NCI-H526 treated with DMSO at 0.1 percent for 48 hours (cell line): Measurements from ENCODE around the gene MAPK8IP3.
A peak's percentile ranks its signal among the peaks of the same experiment; 100 is the strongest.

ENCODE experiments used
- DNase-seq: peaks from one replicate; lab custom pipeline; 2025; lab: John Stamatoyannopoulos, UW

MAPK8IP3 gene

DNA sequence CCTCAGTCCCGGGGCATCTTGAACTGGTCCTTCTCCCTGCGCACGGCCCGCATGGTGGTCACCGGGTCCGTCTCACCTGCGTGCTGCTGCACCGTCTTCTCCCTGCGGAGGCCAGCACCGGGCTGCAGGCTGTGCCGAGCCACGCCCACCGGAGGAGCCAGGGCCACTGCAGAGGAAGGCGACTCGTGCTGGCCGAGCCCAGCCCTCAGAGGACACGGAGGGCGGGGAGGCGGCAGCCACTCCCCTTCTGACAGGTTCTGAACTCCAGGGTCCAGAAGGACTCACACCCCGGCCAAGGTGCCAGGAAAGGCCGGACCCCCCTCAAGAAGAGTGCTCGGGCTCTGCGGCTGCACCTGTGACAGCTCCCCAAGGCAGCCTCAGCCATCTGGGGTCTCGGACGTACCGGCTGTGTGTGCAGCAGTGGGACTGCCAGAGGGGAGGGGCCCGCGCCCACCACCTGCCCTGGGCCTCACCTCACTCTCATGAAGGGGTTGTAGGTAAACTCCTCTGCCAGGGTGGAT lies 103.3 kb downstream of the MAPK8IP3 start:
- DNase-seq: no peak

DNA sequence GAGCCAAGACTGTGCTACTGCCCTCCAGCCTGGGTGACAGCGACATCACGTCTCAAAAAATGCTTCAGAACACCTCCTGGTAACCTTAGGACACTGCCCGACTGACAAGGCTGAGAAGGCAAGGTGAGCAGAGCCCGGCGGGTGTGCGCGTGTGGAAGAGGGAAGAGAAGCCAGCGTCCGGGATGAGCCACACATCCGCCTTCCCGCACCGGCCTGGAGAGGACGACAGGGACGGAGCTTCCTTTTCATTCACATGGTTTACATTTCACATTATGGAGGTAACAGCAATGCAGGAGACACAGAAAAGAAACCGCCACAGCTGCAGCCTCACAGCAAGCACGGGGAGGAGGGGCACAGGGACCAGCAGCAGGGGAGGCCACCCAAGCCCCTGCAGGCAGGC lies 104.1 kb downstream of the MAPK8IP3 start:
- DNase-seq: no peak

DNA sequence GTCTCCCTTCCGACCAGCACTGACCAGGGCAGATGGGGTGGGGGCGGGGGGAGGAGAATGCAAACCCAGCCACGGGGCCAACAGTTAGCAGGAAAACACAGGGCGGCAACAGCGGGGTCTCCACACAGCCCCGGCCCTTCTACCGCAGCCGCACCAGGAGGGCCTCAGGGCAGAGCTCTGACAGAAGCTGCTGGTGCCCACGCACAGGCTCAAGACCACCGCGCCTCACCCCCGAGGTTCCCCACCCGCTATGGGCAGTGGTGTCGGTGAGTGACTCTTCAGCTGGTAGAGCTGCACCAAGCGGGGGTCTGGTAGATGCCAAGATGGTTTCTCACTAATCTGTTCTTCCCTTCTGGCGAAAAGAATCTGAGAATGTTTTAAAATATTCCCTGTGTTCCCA lies 104.5 kb downstream of the MAPK8IP3 start:
- DNase-seq: no peak

DNA sequence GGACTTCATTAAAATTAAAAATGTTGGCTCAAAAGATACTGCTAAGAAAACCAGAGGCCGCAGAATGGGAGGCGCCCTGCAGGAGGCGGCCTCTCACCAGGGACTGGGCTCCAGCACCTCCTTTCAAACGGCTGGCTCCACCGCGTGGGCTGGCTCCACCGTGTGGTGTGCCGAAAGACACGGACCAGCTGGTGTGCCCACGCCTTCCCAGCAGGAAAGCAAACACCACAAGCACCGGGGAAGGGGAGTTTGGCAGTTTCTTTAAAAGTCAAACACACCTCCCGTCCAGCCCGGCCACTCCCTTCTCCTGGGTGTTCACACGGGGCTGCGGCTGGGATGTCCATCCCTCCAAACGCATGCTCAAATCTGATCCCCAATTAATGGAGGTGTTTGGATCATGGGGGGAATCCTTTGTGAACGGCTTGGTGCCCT lies 106.8 kb downstream of the MAPK8IP3 start:
- DNase-seq: peak; percentile 0

DNA sequence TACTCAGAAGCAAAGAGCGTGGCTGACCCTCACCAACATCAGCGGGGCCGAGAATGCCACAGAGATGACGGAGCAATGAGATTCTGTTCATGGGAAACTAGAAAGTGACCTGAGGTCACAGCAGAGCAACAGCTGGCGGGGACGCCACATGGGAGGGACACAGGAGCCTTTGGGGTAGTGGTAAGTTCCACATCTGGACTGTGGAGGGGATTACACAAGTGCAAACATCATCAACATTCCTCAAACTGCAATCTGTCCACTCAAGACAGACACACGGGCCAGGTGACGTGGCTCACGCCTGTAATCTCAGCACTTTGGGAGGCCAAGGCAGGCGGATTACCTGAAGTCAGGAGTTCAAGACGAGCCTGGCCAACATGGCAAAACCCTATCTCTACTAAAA lies 109.5 kb downstream of the MAPK8IP3 start:
- no peak for DNase-seq

DNA sequence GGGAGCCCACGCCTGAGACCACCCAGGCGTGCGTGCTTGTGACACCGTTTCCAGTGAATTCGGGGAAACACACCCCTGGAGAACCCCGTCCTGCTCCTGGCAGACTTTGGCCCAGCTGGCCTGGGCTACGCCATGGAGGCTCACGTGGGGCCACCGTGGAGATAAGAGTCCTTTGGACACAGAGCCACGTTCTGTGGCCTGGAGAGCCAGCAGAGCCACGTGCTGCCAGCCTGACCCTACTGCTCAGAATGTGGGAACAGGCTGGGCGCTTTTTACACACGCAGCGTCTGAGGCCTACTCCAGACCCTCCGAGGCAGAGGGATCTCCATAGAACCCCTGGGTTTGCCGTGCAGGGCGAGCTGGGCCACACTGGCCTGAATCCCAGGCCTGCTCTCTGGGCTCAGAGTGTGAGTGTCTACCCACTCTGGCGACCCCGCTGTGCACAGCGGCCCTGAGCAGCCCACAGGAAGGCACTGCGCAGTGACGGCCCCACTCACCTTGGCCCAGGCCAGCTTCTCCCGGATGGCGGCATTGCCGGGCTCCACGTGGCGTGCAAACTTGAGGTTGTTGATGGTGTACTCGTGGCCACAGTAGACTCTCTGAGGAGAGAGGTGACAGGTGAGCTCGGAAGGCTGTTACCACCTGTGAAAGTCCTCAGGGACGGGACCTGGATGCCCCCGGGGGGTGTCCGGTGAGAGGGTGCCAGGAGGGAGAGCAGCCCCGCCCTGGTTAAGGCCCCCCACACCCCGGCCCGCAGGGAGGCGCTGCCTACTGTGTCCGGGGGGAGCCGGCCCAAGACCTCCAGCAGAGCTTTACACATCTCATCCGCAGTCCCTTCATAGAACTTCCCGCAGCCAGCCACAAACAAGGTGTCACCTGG lies 110.6 kb downstream of the MAPK8IP3 start:
- DNase-seq: no peak

DNA sequence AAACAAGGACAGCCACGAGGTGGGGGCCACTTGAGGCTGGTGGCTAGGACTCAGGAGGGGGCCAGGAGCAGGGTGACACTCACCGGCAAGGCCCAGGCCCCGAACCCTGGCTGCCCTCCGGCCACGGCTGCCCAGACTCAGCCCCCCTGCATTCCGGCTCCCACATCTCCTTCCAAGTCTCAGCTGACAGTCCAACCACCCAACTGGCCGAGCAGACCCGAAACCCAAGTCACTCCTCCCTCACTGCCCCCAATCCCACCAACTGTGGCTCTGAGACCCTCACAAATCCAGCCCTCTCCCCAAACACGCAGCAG lies 111.2 kb downstream of the MAPK8IP3 start:
- DNase-seq: no peak

DNA sequence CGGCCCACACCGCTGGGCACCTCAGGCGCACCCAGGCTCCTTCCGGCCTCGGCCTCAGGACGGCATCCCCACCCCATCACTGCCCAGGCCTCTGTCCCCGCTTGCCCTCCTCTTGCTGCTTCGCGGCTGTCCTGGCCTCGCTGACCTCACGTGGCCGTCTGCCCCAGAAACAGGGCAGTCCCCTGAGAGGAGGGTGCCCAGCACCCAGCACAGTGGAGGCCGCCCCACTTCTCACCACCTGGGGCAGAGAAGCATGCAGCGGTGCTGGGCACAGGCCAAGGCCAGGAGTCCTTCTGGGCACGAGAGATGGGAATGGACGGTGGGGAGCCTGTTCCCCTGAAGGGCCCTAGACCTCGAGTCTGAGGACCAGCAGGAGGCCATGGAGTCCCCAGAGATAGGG lies 111.7 kb downstream of the MAPK8IP3 start:
- DNase-seq: no peak

DNA sequence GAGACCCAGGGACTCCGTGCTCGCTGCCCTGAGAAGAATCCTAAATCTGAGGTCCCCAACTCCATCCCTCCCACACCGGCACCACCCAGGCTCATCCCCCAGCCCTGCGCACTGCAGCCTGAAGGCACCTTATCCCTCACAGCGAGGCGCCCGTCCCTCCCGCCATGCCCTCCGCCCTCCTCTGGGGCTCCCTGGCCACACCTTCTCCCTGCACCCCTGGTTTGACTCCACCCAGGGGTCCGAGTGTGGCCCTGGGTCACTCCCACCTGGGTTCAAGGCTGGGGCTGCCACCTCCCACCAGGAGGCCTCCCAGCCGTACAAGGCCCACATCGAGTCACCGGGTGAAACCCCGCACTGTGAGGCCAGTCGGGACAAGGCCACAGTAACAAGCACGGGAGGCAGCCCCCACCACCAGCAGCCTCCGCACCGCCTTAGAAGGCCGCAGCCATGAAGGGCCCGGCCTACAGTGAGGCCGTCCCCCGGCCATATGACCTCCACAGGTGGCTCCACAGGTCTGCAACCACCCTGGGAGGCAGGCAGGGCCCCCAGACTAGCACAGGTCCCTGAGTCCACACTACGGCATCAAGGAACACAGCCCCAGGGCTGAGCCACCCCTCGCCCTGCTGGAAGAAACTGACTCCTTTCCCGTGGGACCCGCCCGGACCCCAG lies 112.3 kb downstream of the MAPK8IP3 start:
- no peak for DNase-seq

DNA sequence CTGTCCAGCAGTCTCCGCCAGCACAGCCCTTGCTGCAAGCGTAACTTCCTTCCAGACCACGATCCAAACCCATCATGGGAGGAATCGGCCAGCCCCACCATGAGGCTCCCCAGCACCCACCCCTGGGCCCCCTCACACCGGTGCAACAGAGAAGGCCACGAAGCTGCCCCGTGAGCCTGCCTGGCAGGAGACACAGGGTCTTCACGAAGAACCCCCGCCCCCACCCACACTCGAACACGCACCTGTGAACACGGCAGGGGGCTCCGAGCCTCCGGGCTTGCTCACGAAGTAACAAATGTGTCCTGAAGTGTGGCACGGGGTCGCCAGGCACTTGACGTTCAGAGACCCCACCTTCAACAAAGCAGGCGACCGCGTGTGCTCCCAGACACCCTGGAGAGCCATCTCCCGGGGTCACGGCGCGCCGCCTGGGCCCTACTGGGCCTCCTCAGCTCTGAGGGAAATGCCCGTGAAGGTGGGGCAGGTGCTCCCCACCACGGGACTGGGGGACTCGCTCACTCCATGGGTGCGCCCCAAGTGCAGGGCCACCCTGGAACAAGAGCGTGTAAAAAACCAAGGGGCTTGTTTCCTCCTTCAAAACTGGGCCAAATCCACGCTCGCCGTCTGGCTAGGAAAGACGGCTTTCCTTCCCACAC lies 113.0 kb downstream of the MAPK8IP3 start:
- DNase-seq: no peak

DNA sequence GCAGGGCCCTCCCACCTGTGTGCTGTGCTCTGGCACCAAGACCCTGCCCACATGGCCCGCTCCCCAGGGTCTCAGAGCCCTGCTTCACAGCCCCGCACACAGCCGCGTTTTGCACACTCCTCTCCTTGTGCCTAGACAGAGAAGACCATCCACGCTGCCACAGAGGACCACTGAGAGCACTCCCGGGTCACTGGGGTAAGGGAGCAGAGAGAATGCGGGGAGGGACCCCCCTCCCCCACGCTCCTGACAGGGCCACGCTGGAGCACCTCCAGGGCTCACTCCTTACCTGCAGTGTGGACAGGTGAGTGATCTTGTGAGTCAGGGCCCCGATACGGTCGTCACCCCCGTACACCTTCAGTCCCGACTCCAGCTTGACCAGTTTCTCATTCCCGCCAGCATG lies 113.6 kb downstream of the MAPK8IP3 start:
- no peak for DNase-seq
